Gastrocnemius medialis (tissue), 4 donors: Measurements from ENCODE around the gene SEC14L5.

Source experiments
- CTCF ChIP-seq, 5 experiments: fragments of 450-650 bp in 3 of 5; fragments of 200-600 bp in 2 of 5; sonication (generic) in 2 of 5; IDR thresholded peaks in 4 of 5; conservative IDR thresholded peaks in 1 of 5; 1 replicate in 4 of 5; 2 replicates in 1 of 5; pipeline ENCODE4 v1.5.1; 2016 to 2019; ENCODE audit warnings: antibody characterized with exemption in 5 of 5, mild to moderate bottlenecking in 3 of 5, moderate library complexity in 3 of 5
- POLR2A ChIP-seq, 2 donors: fragments of 450-650 bp; IDR thresholded peaks; one replicate each; pipeline ENCODE4 v1.6.1; 2017; ENCODE audit warnings: antibody characterized with exemption in 2 of 2, mild to moderate bottlenecking in 2 of 2, moderate library complexity in 2 of 2

DNA sequence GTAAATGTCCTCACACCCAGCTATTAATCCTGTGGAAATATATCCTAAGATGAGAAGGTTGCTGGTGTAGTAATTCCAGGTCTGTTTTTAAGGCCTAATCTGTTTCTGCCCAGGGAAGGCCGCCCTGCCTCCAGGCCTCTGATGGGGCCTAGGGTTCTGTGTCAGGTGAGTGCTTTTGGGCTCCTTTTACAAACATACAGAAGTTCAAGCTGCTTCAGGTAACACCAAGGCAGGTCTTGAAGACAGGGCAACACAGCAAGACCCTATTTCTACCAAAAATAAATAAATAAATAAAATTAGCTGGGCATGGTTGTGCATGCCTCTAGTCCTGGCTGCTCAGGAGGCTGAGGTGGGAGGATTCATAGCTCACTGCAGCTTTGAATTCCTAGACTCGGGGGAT is 30.5 kb upstream of the SEC14L5 start:
- TF ChIP-seq POLR2A (IDR thresholded peaks at IDR 0.05) = no peak
- TF ChIP-seq CTCF (IDR thresholded peaks at IDR 0.05 in 4 of 5, conservative IDR thresholded peaks at IDR 0.05 in 1 of 5) = no peak
